Measurements from ENCODE around the gene ZBTB17.

DNA sequence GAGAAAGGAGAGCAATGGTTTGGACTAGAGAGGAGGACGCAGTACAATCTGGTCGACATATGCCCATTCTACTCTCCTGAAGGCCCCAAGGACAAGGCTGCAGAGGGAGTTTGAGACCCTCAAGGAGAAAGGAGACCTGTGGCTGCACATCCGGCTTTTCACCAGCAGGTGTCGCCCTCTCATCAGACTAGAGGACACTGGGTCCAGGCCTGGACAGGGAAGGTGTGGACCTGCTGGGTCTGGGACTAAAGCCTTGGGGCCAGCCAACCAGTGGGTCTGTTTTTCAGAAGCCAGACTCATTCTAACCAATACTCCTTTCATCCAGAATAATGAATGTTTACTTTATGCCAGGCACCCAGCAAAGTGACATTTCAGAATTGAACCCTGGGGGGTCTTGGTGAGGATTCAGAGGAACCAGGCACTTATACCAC is 33.1 kb upstream of the ZBTB17 start:
- TF ChIP-seq, protein P1, sequence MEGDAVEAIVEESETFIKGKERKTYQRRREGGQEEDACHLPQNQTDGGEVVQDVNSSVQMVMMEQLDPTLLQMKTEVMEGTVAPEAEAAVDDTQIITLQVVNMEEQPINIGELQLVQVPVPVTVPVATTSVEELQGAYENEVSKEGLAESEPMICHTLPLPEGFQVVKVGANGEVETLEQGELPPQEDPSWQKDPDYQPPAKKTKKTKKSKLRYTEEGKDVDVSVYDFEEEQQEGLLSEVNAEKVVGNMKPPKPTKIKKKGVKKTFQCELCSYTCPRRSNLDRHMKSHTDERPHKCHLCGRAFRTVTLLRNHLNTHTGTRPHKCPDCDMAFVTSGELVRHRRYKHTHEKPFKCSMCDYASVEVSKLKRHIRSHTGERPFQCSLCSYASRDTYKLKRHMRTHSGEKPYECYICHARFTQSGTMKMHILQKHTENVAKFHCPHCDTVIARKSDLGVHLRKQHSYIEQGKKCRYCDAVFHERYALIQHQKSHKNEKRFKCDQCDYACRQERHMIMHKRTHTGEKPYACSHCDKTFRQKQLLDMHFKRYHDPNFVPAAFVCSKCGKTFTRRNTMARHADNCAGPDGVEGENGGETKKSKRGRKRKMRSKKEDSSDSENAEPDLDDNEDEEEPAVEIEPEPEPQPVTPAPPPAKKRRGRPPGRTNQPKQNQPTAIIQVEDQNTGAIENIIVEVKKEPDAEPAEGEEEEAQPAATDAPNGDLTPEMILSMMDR (conservative IDR thresholded peaks at IDR 0.05) = peak; percentile 94
- TF ChIP-seq EZH2 (IDR thresholded peaks at IDR 0.05; ENCODE audit: low read depth) = no peak
